EL (cell line): ENCODE data around the gene NPTX1.

Experiments used
- DNase-seq: peaks from one replicate; pipeline ENCODE4 v3.0.0-alpha.2; 2016

NPTX1 gene

GRCh38 chr17:80503921-80504320 lies 27.5 kb upstream of the NPTX1 start:
- DNase-seq, result no peak

- no peak for DNase-seq
These were observed 26.6 kb upstream of the NPTX1 start for GRCh38 chr17:80503031-80503430.

- no peak for DNase-seq
These were observed 26.1 kb upstream of the NPTX1 start for GRCh38 chr17:80502578-80502877.

- peak; percentile 87 for DNase-seq
These were observed 25.6 kb upstream of the NPTX1 start for GRCh38 chr17:80501741-80502577.

- no peak for DNase-seq
These were observed 23.7 kb upstream of the NPTX1 start for GRCh38 chr17:80499961-80500665.

GRCh38 chr17:80499560-80499959 lies 23.2 kb upstream of the NPTX1 start:
- no peak for DNase-seq

- no peak for DNase-seq
These were observed 22.6 kb upstream of the NPTX1 start for GRCh38 chr17:80498920-80499410.

GRCh38 chr17:80498242-80498919 lies 22.0 kb upstream of the NPTX1 start:
- DNase-seq, result peak; percentile 20

- DNase-seq, result no peak
These were observed 21.4 kb upstream of the NPTX1 start for GRCh38 chr17:80497726-80498241.

- DNase-seq, result no peak
These were observed 18.1 kb upstream of the NPTX1 start for GRCh38 chr17:80494547-80494946.

GRCh38 chr17:80492343-80493136 lies 16.1 kb upstream of the NPTX1 start:
- no peak for DNase-seq

GRCh38 chr17:80491478-80492342 lies 15.3 kb upstream of the NPTX1 start:
- peak; percentile 17 for DNase-seq

- DNase-seq, result no peak
These were observed 11.1 kb upstream of the NPTX1 start for GRCh38 chr17:80487511-80487910.

- DNase-seq, result no peak
These were observed 10.3 kb upstream of the NPTX1 start for GRCh38 chr17:80486692-80487091.

GRCh38 chr17:80485846-80486245 lies 9.4 kb upstream of the NPTX1 start:
- no peak for DNase-seq

- DNase-seq, result peak; percentile 36
These were observed 6.3 kb upstream of the NPTX1 start for GRCh38 chr17:80482555-80483308.

GRCh38 chr17:80482058-80482318 lies 5.6 kb upstream of the NPTX1 start:
- DNase-seq, result no peak

- no peak for DNase-seq
These were observed 5.1 kb upstream of the NPTX1 start for GRCh38 chr17:80481284-80482057.

GRCh38 chr17:80480248-80480647 lies 3.8 kb upstream of the NPTX1 start:
- DNase-seq, result no peak

- DNase-seq, result no peak
These were observed 2.8 kb upstream of the NPTX1 start for GRCh38 chr17:80479246-80479566.
